Activated naive CD8-positive, alpha-beta T cell (primary cell): ENCODE measurements around the gene GLRX2.

Experiments used
- H3K27ac Mint-ChIP-seq: one replicate; pipeline ENCODE4 v1.8.0; 2021; ENCODE audit warnings: mixed read lengths
- H3K27me3 Mint-ChIP-seq: one replicate; pipeline ENCODE4 v1.8.0; 2021; ENCODE audit warnings: mixed read lengths
- H3K36me3 Mint-ChIP-seq: one replicate; pipeline ENCODE4 v1.8.0; 2021; ENCODE audit warnings: mixed read lengths
- H3K4me1 Mint-ChIP-seq: one replicate; pipeline ENCODE4 v1.8.0; 2021; ENCODE audit warnings: low read depth, mixed read lengths
- H3K4me3 Mint-ChIP-seq: one replicate; pipeline ENCODE4 v1.8.0; 2021; ENCODE audit warnings: mild to moderate bottlenecking, mixed read lengths
- H3K9me3 Mint-ChIP-seq: one replicate; pipeline ENCODE4 v1.8.0; 2021; ENCODE audit warnings: low read depth, mixed read lengths

GLRX2 gene

GRCh38 chr1:193094112-193094511 is 11.1 kb downstream of the GLRX2 start:
- H3K27ac Mint-ChIP-seq = no peak overlapping the region
- no peaks in the 10 kb centered on the region for H3K9me3 Mint-ChIP-seq
- no peaks in the 10 kb centered on the region for H3K4me1 Mint-ChIP-seq
- no peak overlapping the region for H3K4me3 Mint-ChIP-seq
- no peaks in the 10 kb centered on the region for H3K27me3 Mint-ChIP-seq
- no peaks in the 10 kb centered on the region for H3K36me3 Mint-ChIP-seq

- H3K4me3 Mint-ChIP-seq = no peak overlapping the region
- H3K9me3 Mint-ChIP-seq = no peaks in the 10 kb centered on the region
- H3K36me3 Mint-ChIP-seq = no peaks in the 10 kb centered on the region
Measured at GRCh38 chr1:193090865-193091264, 14.3 kb downstream of the GLRX2 start.

GRCh38 chr1:193087893-193088292 is 17.3 kb downstream of the GLRX2 start:
- H3K4me1 Mint-ChIP-seq = no peaks in the 10 kb centered on the region
- H3K36me3 Mint-ChIP-seq = peaks cover 6% of the 10 kb centered on the region
- H3K9me3 Mint-ChIP-seq = no peaks in the 10 kb centered on the region
- H3K27ac Mint-ChIP-seq = no peak overlapping the region
- H3K4me3 Mint-ChIP-seq = no peak overlapping the region
- no peaks in the 10 kb centered on the region for H3K27me3 Mint-ChIP-seq

More at GRCh38 chr1:193090865-193091264, 14.3 kb downstream of the GLRX2 start:
- Mint-ChIP-seq H3K27me3 (no peaks in the 10 kb centered on the region), H3K27ac (no peak overlapping the region), H3K4me1 (no peaks in the 10 kb centered on the region)

- Mint-ChIP-seq H3K27ac (no peak overlapping the region), H3K4me1 (no peaks in the 10 kb centered on the region), H3K36me3 (peaks cover 8% of the 10 kb centered on the region), H3K4me3 (no peak overlapping the region), H3K9me3 (no peaks in the 10 kb centered on the region), H3K27me3 (no peaks in the 10 kb centered on the region)
Measured at GRCh38 chr1:193086342-193086741, 18.9 kb downstream of the GLRX2 start.

GRCh38 chr1:193085263-193085662 is 20.0 kb downstream of the GLRX2 start:
- H3K27ac Mint-ChIP-seq = no peak overlapping the region
- no peak overlapping the region for H3K4me3 Mint-ChIP-seq
- peaks cover 8% of the 10 kb centered on the region for H3K36me3 Mint-ChIP-seq
- no peaks in the 10 kb centered on the region for H3K4me1 Mint-ChIP-seq
- no peaks in the 10 kb centered on the region for H3K9me3 Mint-ChIP-seq
- H3K27me3 Mint-ChIP-seq = no peaks in the 10 kb centered on the region

GRCh38 chr1:193083365-193084088 is 21.7 kb downstream of the GLRX2 start:
- Mint-ChIP-seq H3K27me3 (no peaks in the 10 kb centered on the region), H3K4me1 (no peaks in the 10 kb centered on the region), H3K36me3 (peaks cover 16% of the 10 kb centered on the region), H3K4me3 (no peak overlapping the region), H3K27ac (no peak overlapping the region), H3K9me3 (no peaks in the 10 kb centered on the region)

- Mint-ChIP-seq H3K4me3 (no peak overlapping the region), H3K9me3 (no peaks in the 10 kb centered on the region), H3K27ac (no peak overlapping the region), H3K4me1 (peaks cover 3% of the 10 kb centered on the region), H3K27me3 (no peaks in the 10 kb centered on the region), H3K36me3 (peaks cover 27% of the 10 kb centered on the region)
Measured at GRCh38 chr1:193079187-193079586, 26.0 kb downstream of the GLRX2 start.

- Mint-ChIP-seq H3K27ac (no peak overlapping the region), H3K27me3 (no peaks in the 10 kb centered on the region), H3K36me3 (peaks cover 26% of the 10 kb centered on the region), H3K9me3 (no peaks in the 10 kb centered on the region), H3K4me3 (no peak overlapping the region), H3K4me1 (peaks cover 3% of the 10 kb centered on the region)
Measured at GRCh38 chr1:193077991-193078390, 27.2 kb downstream of the GLRX2 start.

- Mint-ChIP-seq H3K4me3 (no peak overlapping the region), H3K27me3 (no peaks in the 10 kb centered on the region), H3K9me3 (no peaks in the 10 kb centered on the region), H3K36me3 (peaks cover 11% of the 10 kb centered on the region), H3K27ac (peak overlapping the region; percentile 1), H3K4me1 (peaks cover 50% of the 10 kb centered on the region)
Measured at GRCh38 chr1:193070942-193071341, 34.3 kb downstream of the GLRX2 start.

- no peaks in the 10 kb centered on the region for H3K27me3 Mint-ChIP-seq
- H3K27ac Mint-ChIP-seq = peak overlapping the region; percentile 86
- H3K4me3 Mint-ChIP-seq = no peak overlapping the region
- peaks cover 6% of the 10 kb centered on the region for H3K36me3 Mint-ChIP-seq
- H3K4me1 Mint-ChIP-seq = peaks cover 52% of the 10 kb centered on the region
- no peaks in the 10 kb centered on the region for H3K9me3 Mint-ChIP-seq
Measured at GRCh38 chr1:193070386-193070753, 34.8 kb downstream of the GLRX2 start.

- H3K27me3 Mint-ChIP-seq = no peaks in the 10 kb centered on the region
- peaks cover 57% of the 10 kb centered on the region for H3K4me1 Mint-ChIP-seq
- H3K36me3 Mint-ChIP-seq = peaks cover 6% of the 10 kb centered on the region
- H3K27ac Mint-ChIP-seq = peak overlapping the region; percentile 86
- no peak overlapping the region for H3K4me3 Mint-ChIP-seq
- H3K9me3 Mint-ChIP-seq = no peaks in the 10 kb centered on the region
Measured at GRCh38 chr1:193069748-193070385, 35.3 kb downstream of the GLRX2 start.

GRCh38 chr1:193068013-193068412 is 37.2 kb downstream of the GLRX2 start:
- Mint-ChIP-seq H3K36me3 (peaks cover 9% of the 10 kb centered on the region), H3K4me1 (peaks cover 74% of the 10 kb centered on the region), H3K27ac (peak overlapping the region; percentile 83), H3K9me3 (no peaks in the 10 kb centered on the region), H3K4me3 (no peak overlapping the region), H3K27me3 (no peaks in the 10 kb centered on the region)

GRCh38 chr1:193066606-193067005 is 38.6 kb downstream of the GLRX2 start:
- Mint-ChIP-seq H3K27ac (peak overlapping the region; percentile 70), H3K4me1 (peaks cover 85% of the 10 kb centered on the region)

GRCh38 chr1:193065954-193066353 is 39.3 kb downstream of the GLRX2 start:
- H3K4me1 Mint-ChIP-seq = peaks cover 84% of the 10 kb centered on the region
- H3K27me3 Mint-ChIP-seq = no peaks in the 10 kb centered on the region
- H3K9me3 Mint-ChIP-seq = no peaks in the 10 kb centered on the region
- peaks cover 6% of the 10 kb centered on the region for H3K36me3 Mint-ChIP-seq
- peak overlapping the region; percentile 70 for H3K27ac Mint-ChIP-seq
- H3K4me3 Mint-ChIP-seq = no peak overlapping the region

More at GRCh38 chr1:193066606-193067005, 38.6 kb downstream of the GLRX2 start:
- Mint-ChIP-seq H3K36me3 (peaks cover 6% of the 10 kb centered on the region), H3K9me3 (no peaks in the 10 kb centered on the region), H3K4me3 (no peak overlapping the region), H3K27me3 (no peaks in the 10 kb centered on the region)

GRCh38 chr1:193062698-193063463 is 42.3 kb downstream of the GLRX2 start:
- Mint-ChIP-seq H3K4me3 (peak overlapping the region; percentile 38), H3K36me3 (peaks cover 8% of the 10 kb centered on the region), H3K27me3 (no peaks in the 10 kb centered on the region), H3K9me3 (no peaks in the 10 kb centered on the region), H3K27ac (peak overlapping the region; percentile 51), H3K4me1 (peaks cover 72% of the 10 kb centered on the region)
